Spinal cord (tissue), 10 donors: ENCODE data around the gene ADIPOR2. TPM values are rescaled to one million over a fixed set of nuclear protein-coding genes. Genes with fewer than 3 reads are reported as not detected.
A peak's percentile ranks its signal among the peaks of the same experiment; 100 is the strongest.

Experiments
- DNase-seq, 6 donors: peaks; one replicate each; pipeline versions ENCODE4 v3.0.0 to v3.0.0-alpha.2; 2013 to 2015; ENCODE audit warnings: low spot score in 6 of 6, low read depth in 4 of 6
- H3K27ac ChIP-seq: one replicate; pipeline ENCODE4 v1.5.1; 2013; ENCODE audit warnings: low read depth, low read length, control low read depth
- H3K27me3 ChIP-seq: one replicate; pipeline ENCODE4 v1.6.1; 2013; ENCODE audit warnings: low read length; ENCODE audit not compliant: control insufficient read depth, insufficient read depth
- H3K36me3 ChIP-seq: one replicate; pipeline ENCODE4 v1.6.1; 2013; ENCODE audit warnings: low read length; ENCODE audit not compliant: control insufficient read depth, insufficient read depth
- H3K4me1 ChIP-seq: one replicate; pipeline ENCODE4 v1.6.1; 2013; ENCODE audit warnings: low read length; ENCODE audit not compliant: control insufficient read depth, insufficient read depth
- H3K4me3 ChIP-seq: one replicate; pipeline ENCODE4 v1.5.1; 2013; ENCODE audit warnings: low read depth, low read length, control low read depth
- H3K9me3 ChIP-seq: one replicate; pipeline ENCODE4 v1.6.1; 2013; ENCODE audit warnings: low read length; ENCODE audit not compliant: control insufficient read depth, insufficient read depth
- WGBS: methylation state at CpG from one replicate; pipeline ENCODE4 v1.1.5; 2013; ENCODE audit warnings: missing lambda C conversion rate; ENCODE audit not compliant: insufficient coverage; 5-methylcytosine and 5-hydroxymethylcytosine counted together
- polyA plus RNA-seq, 2 donors: library from polyadenylated mRNA; unstranded; fragments of 120-200 nt; gene quantifications; one replicate each; pipeline ENCODE4 v1.2.1, GENCODE V29; 2013; ENCODE audit not compliant: insufficient read length in 2 of 2
- total RNA-seq, 2 donors: library from RNA; depleted of rRNA in 1 of 2; stranded (reverse); fragments of 120-200 nt in 1 of 2; fragments of >200 nt in 1 of 2; gene quantifications; one replicate each; pipeline versions ENCODE4 v1.2.3 to v1.2.4, GENCODE V29; 2013 to 2014
- donor health status: healthy.

The ADIPOR2 gene
- total and polyA plus RNA-seq, 4 donors, result 40.7 to 49.3 (median 42.3) TPM

DNA sequence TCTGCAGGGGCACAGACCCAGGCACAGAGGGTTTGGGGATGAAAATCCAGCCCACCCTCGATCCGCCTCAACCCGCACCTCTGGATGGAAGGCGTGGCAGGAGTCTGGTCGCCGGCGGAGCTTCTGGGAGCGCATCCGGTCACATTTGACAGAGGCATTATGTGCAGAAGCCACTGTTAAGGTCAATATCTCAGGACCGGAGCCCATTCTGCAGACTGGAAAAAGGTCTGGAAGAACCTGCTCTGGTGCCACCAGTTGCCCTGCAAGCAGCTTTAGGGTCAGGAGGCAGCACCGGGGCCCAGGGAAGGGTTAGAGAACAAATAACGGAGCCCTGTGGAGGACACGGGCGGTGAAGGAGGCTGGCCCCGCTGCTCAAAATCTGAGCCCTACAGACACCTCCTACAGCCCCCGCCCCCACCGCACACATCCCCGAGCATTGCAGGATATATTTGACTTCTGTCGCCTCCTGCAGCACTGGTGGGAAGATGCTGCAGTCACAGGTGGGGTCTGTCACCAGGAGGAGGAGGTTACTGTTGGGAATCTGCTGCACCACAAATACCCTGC is 104.4 kb downstream of the ADIPOR2 start:
- Histone ChIP-seq H3K27ac (no peak overlapping the region), H3K4me1 (peaks cover 25% of the 10 kb centered on the region), H3K9me3 (no peaks in the 10 kb centered on the region), H3K27me3 (peaks cover 6% of the 10 kb centered on the region), H3K36me3 (no peaks in the 10 kb centered on the region), H3K4me3 (no peak overlapping the region)
- no peak for DNase-seq
- WGBS, result 83% methylated on average over 16 of the region's 19 CpGs

DNA sequence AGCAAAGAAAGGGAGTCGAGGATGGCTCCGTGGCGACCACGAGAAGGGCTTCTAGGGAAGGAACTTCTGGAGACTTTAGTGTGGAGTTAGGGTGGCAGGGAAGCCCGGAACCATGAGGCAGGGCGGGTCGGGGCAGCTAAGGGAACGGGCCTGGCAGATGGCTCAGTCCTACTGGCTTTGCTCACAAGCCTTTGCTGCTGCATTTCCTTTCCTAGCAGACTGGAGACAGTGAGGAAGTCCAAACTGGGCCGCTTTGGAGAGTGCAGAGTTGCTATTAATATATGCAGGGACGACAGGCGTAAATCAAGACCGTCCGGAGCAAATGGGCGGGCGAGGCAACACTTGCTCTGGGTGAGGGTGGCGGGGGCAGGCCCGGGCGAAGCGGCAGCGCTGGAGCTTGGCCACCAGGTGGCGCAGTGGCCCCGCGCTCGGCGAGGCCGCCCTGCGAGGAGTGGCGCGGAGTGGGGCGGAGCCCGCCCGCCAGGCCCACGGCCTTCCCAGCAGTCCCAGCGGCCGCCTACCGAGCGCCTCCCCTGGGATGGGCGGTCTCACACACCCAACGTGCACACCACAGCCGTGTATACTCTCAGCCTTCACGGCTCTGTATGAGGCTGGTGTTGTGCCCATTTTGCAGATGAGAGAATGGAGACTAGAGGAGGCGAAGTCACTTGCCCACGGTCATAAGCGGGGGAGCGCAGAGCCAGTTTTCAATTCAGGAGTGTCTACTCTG is 105.1 kb downstream of the ADIPOR2 start:
- H3K27ac ChIP-seq, result no peak overlapping the region
- peak overlapping the region; percentile 47 for H3K4me3 ChIP-seq
- WGBS, result 7% methylated on average over 37 of the region's 45 CpGs
- peaks cover 29% of the 10 kb centered on the region for H3K4me1 ChIP-seq
- no peaks in the 10 kb centered on the region for H3K36me3 ChIP-seq
- H3K9me3 ChIP-seq, result no peaks in the 10 kb centered on the region
- peaks cover 6% of the 10 kb centered on the region for H3K27me3 ChIP-seq
- DNase-seq, result peak; percentile 58 to 94 (median 65)

DNA sequence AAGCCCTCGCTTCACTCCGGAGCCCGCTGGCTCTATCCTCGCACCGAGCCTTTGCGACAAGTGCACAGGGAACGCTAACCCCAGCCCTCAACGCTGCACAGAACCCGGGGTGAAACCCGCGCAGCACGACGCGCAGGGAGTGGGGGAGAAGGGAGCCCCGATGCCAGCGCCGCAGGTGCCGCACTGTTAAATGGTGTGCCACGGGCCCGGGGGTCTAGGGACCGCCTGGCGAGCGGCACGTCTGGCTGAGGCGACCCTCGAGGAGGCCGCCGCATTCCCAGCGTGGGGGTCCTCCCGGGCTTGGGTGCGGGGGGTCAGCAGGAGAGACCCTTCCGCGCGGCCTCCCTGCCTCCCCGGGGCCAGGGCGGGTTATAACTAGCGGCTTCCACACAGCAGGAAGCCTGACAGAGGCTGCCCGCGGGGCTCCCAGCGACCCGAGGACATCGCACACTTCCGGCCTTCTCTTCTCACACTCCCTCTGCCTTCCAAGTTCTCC is 105.7 kb downstream of the ADIPOR2 start:
- H3K4me1 ChIP-seq, result peaks cover 35% of the 10 kb centered on the region
- DNase-seq, result peak in 2 of 6 donors; percentile 12 to 34

DNA sequence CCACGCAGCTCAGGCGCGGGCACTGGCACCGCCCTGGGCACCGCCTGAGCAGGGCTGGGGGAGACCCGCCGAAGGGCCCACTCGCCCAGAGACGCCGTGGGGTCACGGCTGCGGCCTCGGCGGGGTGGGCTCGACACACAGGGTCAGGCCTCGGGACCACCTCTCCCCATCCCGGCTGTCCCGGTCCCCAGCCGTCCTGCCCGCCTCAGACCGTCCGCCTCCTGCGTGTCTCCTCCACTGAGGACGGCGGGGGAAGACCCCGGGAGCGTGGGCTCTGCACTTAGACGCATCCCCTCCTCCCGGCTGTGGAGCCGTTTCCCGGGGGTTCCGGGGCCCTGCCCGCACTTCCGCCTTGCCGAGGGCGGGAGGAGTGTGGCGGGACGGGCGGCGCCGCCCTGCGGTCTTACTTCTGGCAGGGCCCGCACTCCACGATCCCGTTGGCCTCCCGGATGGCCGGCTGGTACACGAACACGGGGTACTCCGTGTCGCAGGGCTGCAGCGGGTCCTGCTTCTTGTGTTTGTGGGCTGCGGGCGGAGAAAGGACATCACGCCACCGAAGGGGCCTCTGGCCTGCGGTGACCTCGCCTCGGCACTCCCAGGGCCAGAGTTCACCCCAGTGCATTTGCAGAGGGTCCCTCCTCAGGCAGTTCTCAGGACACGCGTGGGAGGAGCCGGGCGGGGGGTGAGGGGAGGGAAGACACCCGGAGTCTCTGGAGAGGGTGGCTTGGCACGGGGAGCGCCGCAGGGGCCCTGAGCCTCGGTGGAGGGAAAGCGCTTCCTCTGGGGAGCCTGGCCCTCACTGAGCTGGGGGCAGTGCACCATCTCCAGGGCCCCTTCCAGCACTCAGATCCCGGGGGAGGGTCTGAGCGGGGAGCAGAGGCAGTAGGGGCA is 106.4 kb downstream of the ADIPOR2 start:
- peak in 1 of 6 donors; percentile 24 for DNase-seq
- Histone ChIP-seq H3K9me3 (no peaks in the 10 kb centered on the region), H3K4me3 (peak overlapping the region; percentile 47), H3K27ac (peak overlapping the region; percentile 51), H3K36me3 (no peaks in the 10 kb centered on the region), H3K4me1 (peaks cover 36% of the 10 kb centered on the region), H3K27me3 (peaks cover 6% of the 10 kb centered on the region)
- 31% methylated on average over 69 of the region's 71 CpGs for WGBS

More for the DNA sequence above, 105.7 kb downstream of the ADIPOR2 start:
- H3K4me3 ChIP-seq, result peak overlapping the region; percentile 47
- no peaks in the 10 kb centered on the region for H3K9me3 ChIP-seq
- H3K36me3 ChIP-seq, result no peaks in the 10 kb centered on the region
- peaks cover 6% of the 10 kb centered on the region for H3K27me3 ChIP-seq
- 7% methylated on average over 43 of the region's 43 CpGs for WGBS
- H3K27ac ChIP-seq, result peak overlapping the region; percentile 51

DNA sequence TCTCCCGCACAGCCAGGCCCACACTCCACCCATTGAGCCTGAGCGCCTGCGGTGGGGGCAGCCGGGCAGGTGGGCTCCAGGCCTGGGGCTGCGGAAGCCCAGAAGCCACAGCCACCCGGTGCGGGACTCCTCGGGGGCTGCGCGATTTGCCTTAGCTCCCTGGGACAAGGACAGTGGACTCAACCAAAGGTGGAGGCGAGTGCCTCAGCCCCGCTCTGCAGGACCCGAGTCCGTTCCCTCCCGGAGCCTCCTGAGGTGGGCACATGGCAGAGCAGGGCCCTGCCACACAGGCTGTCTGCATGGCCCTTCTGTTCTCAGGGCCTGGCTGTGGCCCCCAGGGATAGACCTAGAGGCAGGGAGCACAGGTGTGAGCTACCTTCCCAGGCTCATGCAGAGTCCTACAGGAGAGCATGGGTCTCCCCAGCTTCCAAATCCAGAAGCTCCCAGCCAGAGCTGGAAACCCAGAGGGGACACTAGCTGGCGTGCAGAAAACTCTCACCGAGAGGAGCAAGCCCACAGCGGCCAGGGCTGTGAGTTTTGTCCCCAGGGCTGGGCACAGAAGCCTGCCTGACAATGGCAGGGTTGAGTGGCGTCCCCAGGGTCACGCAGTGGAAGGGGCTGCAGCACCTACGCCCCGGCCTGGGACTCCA is 107.2 kb downstream of the ADIPOR2 start:
- Histone ChIP-seq H3K4me1 (peaks cover 36% of the 10 kb centered on the region), H3K27ac (no peak overlapping the region), H3K36me3 (no peaks in the 10 kb centered on the region), H3K4me3 (no peak overlapping the region), H3K27me3 (peaks cover 6% of the 10 kb centered on the region), H3K9me3 (no peaks in the 10 kb centered on the region)
- 90% methylated on average over 22 of the region's 22 CpGs for WGBS
- no peak for DNase-seq

DNA sequence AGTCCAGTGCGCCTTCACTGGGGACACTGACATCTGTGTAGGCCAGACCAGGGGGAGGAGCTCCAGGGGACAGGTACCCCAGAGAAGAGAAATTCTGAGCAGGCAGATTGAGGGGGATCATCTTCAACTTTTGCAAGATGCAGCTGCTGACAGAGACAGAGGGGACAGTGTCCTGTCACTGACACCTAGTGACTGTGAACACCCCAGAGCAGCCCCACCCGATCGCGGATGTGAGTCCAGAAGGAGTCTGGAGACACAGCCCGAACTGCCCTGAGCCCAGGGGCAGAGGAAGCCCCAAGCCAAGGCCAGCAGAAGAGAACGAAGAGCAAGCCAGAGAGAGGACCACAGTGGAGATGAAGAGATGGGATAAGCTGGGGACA is 107.8 kb downstream of the ADIPOR2 start:
- WGBS, result 98% methylated on average over 6 of the region's 6 CpGs
- Histone ChIP-seq H3K9me3 (no peaks in the 10 kb centered on the region), H3K4me3 (no peak overlapping the region), H3K4me1 (peaks cover 36% of the 10 kb centered on the region), H3K36me3 (no peaks in the 10 kb centered on the region), H3K27me3 (peaks cover 6% of the 10 kb centered on the region), H3K27ac (no peak overlapping the region)
- no peak for DNase-seq

DNA sequence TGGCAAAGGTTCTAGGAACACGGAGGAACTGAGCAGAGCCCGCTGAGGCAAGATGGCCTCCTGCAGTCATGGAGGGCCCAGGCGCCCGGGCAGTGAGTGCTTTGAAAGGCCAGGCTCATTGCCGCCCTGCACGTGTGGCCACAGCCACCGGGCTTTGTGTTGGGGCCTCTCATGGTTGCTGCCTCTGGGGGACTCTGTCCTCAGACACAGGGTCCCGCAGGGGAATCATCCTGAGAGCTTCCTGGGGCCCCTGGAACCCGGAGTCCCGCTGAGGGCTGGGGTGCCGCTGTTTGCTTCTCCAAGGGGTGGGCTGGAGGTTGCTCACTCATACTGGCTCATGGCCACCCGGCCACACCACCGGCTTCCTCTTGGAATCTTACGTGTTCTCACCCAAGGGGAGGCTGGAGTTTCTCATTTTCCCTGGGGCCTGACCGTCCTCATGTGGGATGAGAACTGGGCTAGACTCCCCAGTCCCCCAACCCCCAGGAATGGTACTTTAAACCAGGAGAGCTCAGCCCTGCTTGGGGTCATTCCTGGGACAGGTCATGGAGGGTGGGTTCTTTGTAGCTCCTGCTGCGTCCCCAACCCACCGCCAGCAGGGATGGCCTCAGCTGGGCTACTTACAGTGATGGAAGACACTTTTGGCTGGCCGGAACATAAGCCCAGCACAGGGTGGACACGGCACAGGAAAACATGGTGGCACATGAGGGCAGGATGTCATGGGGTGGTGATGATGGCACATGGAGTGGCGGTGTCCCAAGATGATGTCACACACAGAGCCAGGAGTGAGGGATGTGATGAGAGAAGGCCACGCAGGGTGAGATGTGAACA is 108.4 kb downstream of the ADIPOR2 start:
- Histone ChIP-seq H3K4me1 (peaks cover 36% of the 10 kb centered on the region), H3K4me3 (no peak overlapping the region), H3K27ac (no peak overlapping the region), H3K36me3 (no peaks in the 10 kb centered on the region), H3K27me3 (peaks cover 6% of the 10 kb centered on the region), H3K9me3 (no peaks in the 10 kb centered on the region)
- 94% methylated on average over 21 of the region's 21 CpGs for WGBS
- DNase-seq, result no peak

DNA sequence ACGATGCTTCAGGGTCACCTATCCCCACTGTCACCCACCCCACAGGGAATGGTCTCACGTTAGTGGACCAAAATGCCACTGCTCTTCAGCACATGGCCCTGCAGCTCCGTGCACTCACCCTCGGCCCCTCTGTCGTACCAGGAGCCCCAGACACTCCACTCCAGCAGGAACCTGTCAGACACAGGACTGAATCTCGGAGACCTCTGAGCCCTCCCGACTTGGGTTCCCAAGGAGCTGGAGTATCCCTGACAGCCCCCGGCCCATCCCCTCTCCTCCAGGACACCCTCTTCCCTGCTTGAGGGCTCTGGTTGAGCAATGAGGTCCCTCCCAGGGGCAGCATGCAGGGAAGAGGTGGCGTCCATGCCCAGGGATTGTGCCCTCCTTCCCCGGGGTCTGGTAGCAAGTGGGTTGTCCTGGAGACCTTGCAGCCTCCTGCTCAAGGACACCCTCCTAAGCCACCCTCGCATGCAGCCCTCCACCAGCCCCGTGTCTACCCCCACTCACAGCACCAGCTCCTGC is 109.1 kb downstream of the ADIPOR2 start:
- H3K4me1 ChIP-seq, result peaks cover 41% of the 10 kb centered on the region
- DNase-seq, result no peak

More for the DNA sequence above, 109.1 kb downstream of the ADIPOR2 start:
- no peak overlapping the region for H3K4me3 ChIP-seq
- H3K27me3 ChIP-seq, result peaks cover 6% of the 10 kb centered on the region
- H3K36me3 ChIP-seq, result no peaks in the 10 kb centered on the region
- H3K27ac ChIP-seq, result no peak overlapping the region
- WGBS, result 94% methylated on average over 11 of the region's 12 CpGs
- no peaks in the 10 kb centered on the region for H3K9me3 ChIP-seq
